Stimulated activated CD8-positive, alpha-beta memory T cell treated with anti-CD3 and anti-CD28 coated beads, Interleukin-12 subunit alpha, Interleukin-12 subunit beta, amount 100 ng/mL, for 4 hours (primary cell): Measurements from ENCODE around the gene FARP2.
"Not testable (repeated sequence)": the region's sequence is repeated elsewhere in the genome, so short reads cannot be mapped to it uniquely, and the experiment has no call there.

Experiments used
- DNase-seq: peaks from one replicate; pipeline ENCODE4 v3.0.0-alpha.2; 2020; ENCODE audit warnings: low read depth

FARP2 gene

DNA sequence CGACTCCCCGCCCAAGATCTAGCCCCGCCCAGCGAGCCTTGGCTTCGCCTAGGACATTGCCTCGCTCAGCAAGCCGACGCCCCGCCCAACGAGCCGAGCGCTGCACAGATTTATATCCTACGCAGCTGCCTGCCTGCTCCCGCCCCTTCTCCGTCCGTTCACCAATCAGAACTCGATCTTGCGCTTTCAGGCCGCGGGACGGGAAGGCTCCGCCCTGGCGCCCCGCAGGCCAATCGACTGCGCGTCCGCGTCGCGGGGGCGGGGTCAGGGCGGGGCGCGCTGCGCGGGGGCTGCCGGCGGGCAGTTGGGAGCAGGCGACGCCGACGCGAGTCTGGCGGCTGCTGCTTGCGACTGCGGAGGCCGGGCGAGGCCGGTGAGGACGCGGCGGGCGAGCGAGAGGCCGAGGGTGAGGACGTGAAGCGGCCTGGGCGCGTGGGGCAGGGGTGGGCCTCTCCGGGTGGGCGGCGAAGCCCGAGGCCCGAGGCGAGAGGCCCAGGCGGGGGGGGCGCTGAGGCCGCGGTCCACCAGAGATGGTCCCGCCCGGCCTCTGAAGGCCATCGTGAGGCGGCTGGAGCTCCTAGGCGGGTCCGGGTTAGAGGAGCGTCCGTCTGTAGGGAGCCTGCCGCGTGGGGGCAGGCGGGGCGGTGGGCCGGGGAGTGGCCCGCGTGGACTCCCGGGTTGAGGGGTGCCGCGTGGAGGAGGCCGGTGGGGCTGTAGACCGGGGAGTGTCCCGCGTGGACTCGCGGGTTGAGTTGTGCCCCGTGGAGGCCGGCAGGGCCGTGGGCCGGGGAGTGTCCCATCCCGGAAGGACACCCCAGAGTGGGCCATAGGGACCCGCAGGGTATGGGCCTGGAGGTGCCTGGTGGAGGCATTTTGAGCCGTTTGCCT, at the start of gene FARP2:
TSS of gene FARP2 (plus strand) at position 303 of the 888 bp plus-strand sequence. CDS start 16,823 bp downstream, outside the sequence.
- peak; percentile 93 for DNase-seq

GRCh38 chr2:241307055-241307454, 49.0 kb upstream of the FARP2 start:
- no peak for DNase-seq

GRCh38 chr2:241308267-241308666, 47.8 kb upstream of the FARP2 start:
- no peak for DNase-seq

DNA sequence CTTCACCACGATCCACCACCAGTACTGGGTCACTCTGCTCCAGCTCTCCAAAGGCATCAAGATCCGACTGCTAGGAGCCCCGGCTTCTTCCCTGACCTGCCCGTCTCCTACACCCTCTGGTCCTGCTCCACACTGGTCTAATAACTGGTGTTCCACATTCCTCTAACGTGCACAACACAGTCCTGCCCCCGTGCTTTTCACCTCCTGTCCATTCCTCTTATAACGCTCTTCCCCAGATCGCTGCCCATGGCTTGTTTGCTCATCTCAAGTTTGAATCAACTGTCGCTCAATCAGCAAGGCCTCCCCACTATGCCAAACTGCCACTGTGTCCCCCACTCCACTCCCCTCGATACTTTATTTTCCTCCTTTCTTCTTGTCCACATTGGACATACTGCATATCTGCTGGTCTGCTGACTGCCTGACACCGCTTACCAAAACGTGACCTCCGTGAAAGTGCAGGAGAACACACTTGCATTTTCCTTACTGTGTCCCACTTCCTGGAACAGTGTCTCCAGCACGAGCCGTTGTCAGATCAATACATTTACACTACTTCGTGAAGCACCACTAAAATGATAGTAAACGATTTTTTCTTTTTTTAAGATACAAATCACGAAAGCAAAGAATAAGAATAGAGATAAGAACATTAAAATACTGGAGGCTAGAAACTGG, 47.1 kb upstream of the FARP2 start:
- no peak for DNase-seq

DNA sequence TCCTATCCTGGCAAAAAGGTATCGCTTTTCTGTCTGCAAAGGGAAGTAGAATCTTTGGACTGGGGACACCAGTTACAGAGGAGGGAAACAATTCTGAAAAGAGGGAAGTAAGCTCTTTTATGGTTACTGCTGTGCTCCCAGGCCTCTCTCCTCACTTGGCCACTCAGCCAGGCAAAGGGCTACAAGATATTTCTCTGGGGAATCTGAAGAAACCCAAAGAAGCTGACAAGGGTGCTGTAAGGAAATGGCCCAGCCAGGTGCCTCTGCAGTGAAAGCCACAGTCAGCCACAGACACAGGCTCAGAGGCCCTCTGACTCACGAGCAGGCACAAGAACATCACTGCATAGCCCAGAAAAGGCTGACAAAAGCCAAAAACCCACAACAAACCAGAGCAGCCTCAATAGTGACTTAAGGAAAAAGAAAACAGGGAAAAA, 46.4 kb upstream of the FARP2 start:
- DNase-seq = peak; percentile 46

DNA sequence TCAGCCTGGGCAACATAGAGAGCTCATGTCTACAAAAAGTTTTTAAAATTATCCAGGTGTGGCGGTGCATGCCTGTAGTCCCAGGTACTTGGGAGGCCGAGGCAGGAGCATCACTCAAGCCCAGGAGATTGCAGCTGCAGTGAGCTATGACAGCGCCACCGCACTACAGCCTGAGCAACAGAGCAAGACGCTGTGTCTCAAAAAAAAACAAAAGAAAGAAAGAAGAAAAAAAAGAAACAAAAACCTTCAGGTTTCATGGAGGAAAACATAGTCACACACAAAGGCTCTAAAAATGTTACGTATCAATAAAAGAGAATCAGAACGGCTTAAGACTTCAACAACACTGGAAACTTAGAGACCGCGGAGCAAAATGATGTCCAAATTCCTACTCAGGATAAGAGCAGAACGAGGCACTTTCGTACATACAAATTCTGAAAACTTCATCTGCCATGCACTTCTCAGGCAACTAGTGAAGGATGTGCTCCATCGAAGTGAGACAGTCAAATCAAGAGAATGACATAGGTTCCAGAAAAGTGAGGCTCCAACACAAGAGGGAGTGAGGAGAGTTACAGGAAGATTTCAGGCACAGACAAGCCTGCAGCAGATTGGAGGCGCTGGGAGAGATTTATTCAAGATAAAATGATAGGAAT, 45.0 kb upstream of the FARP2 start:
- DNase-seq = no peak

DNA sequence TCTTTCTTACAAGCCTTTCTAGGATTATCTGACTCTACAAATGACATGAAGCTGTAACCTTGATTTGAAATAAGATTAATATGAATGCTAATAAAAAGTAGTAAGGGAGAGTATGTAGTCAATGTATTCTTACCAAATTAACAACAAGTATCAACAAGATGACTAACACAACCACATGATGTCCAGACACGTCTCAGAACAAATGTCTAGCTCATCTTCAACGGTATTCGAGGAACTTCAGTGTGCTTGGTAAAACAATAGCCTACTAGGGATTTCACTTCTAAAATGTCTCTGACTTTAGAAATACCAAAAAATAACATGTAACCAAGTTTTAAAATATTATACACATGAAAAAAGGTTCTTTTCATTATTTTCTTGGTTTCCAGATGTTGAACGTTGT, 44.0 kb upstream of the FARP2 start:
- DNase-seq = no peak

DNA sequence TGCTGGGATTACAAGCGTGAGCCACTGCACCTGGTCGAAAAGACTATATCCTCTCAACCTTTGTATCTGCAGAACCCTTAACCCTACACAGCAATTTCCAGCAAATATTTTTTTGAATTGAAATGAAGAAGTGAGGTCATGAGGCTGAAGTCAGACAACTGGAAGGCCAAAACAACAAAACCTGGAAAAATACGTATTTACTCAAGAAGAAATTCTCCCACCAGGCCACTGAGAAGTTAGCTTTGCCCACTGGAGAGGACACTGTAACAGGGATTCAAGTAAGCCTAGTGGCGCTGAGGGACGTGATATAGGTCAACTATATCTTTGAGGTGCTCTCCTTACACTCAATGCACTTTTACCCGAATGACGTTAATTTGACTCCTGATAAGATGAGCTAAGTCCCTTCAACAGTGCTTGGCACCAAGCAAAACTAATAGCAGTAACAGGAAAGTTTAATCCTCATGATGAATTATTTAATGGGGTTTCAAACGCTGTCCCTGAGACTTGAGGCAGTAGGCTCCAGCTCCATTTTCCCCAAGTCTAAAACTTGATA, 42.5 kb upstream of the FARP2 start:
- no peak for DNase-seq

GRCh38 chr2:241314226-241315092, 41.6 kb upstream of the FARP2 start:
- no peak for DNase-seq

GRCh38 chr2:241315093-241315878, 40.8 kb upstream of the FARP2 start, which contains the start of gene HDLBP:
Gene HDLBP (minus strand): TSS chr2:241315672. CDS start chr2:241266869, 48,803 bp downstream.
- DNase-seq = peak; percentile 100

DNA sequence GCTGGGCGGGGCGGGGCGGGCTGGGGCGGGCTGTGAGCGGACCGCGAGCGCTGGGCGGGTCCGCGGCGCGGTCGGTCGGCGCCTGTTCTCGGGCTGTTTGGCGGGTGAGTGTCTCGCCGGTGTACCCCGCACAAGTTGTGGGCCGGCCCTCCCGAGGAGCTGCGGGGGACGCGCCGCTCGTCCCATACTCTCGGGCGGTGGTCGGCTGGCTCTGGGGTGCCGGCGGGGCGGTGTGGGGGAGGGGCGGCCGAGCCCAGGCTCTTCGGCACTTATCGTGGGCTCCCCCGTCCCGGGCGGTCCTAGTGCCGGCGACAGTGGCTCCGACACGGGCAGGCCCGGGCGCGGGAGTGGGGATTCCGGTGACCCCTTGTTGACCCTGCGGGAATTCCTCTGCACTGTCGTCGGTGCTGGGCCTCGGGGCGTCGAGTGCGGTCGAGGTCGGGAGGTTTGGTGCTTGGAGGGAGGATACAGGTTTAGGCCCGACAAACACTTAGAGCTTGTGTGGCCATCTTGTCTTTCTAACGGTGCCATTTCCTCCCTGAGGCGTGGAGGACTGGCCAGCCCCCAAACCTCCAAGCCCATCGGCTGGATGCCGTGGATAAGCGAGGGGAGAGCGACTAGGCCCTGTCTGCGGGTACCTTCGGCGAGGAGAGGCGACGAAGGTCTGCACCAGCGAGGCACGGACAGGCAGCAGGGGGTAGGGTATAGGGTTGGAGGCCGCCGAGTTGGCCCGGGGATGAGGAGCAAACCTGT, 40.0 kb upstream of the FARP2 start, which contains the start of gene SEPTIN2:
TSS of gene SEPTIN2 (plus strand) at position 47 of the 753 bp plus-strand sequence. CDS start 8,308 bp downstream, outside the sequence.
- no peak for DNase-seq

- no peak for DNase-seq
These were observed 39.3 kb upstream of the FARP2 start for GRCh38 chr2:241316825-241317224.

GRCh38 chr2:241317391-241317790, 38.7 kb upstream of the FARP2 start:
- no peak for DNase-seq

DNA sequence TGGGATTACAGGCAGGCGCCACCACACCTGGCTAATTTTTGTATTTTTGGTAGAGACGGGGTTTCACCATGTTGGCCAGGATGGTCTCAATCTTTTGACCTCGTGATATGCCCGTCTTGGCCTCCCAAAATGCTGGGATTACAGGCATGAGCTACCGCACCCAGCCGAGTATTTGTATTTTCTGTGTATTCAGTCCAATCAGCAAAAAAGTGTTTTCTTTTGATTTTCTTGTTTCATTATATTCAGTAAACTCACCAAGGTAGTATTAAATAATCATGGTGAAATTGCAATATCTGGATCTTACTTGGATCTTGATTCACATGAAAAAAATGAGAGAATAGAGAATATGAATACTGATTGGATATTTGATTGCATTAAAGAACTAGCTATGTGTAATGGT, 37.3 kb upstream of the FARP2 start:
- DNase-seq = not testable (repeated sequence)

GRCh38 chr2:241320394-241320793, 35.7 kb upstream of the FARP2 start:
- DNase-seq = no peak

- DNase-seq = no peak
These were observed 35.1 kb upstream of the FARP2 start for GRCh38 chr2:241321033-241321432.

DNA sequence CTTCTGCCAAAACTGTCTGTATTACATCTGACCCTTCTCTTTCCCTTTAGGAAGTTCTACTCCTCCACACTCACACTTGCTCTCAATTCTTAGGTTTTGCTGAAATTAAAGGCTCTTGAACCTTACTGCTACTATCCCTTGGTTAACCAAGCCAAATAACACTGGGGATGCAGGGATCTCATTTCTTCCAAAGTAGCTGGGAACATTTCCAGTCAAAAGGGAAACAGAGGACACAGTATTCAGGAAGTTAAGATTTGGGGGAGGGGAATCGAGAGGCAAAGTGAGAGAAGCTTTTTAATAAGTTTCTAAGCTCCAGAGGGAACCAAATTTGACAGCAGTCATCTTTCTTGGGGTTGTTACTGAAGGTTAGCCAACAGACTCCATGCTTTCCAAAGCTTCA, 34.2 kb upstream of the FARP2 start:
- DNase-seq = no peak

- no peak for DNase-seq
These were observed 32.3 kb upstream of the FARP2 start for GRCh38 chr2:241323778-241324177.

DNA sequence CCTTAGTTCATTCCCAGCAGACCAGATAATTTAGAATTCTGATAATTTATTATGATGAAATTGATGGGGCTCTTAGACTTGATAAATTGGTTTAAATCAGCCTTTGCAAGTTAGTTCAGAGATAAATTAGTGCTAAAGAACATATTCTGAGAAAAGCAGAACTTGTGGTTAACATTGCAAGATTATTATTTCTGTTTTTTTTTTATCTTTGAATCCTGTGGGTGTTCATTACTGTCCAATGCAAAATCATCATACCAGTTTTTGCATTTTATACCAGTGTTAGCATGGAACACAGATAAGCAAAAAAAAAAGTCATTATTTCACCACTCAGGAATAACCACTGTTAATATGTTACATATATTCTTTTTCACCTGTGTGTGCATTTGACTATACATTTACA, 31.3 kb upstream of the FARP2 start:
- DNase-seq = no peak

GRCh38 chr2:241325257-241325656, 30.8 kb upstream of the FARP2 start:
- DNase-seq = no peak
